ENCODE results near the gene NRCAM. TPM values are rescaled to one million over a fixed set of nuclear protein-coding genes. Genes with fewer than 3 reads are reported as not detected.

Gene NRCAM
- total and polyA plus RNA-seq, 12 donors = 0.08 to 1.3 (median 0.38) TPM

DNA sequence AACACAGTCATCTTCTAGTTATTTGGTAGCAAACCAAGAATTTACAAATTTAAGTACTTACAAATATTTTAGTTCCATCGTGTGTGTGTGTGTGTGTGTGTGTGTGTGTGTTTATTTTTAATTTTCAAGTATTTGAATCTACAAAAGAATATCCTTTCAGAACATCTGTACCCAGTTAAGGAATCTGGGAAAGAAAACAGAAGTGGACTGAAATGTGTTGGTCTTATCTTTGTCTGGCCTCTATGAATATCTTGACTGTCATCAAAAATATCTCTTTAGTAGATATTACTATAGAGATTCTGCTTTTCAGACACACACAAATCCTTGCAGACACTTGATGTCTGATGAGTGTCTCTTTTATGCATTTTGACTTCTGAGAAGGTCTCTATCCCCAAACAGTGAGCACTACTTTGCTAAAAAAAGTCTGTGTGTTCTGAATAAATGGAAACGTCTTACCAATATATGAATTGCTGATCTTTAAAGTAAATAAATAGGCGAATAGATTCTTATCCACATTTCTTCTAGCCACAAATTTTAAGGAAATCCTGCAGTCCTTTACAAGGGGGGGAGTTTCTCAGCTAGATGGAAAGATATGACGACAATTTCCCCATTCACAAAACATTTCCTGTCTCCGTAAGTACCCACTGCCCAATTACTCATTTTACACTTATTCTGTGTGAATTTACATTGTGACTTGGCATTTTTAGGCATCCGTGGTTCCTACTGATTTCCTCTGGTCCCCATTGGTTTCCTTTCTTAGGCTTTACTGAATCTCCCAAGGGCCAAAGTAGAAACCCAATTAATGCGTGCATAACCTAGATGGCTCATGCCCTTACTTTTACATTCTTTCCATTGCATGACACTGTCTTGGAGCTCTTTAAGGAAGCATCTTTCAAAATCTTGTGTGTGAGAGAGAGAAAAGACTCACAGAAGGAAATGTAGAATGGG is 36.0 kb downstream of the NRCAM start:
- Histone ChIP-seq H3K4me3 (no peak overlapping the region), H3K27ac (no peak overlapping the region), H3K9me3 (no peaks in the 10 kb centered on the region), H3K36me3 (no peaks in the 10 kb centered on the region), H3K27me3 (peaks cover 0 to 41% (median 27%) of the 10 kb centered on the region in 7 donors), H3K4me1 (peaks cover 0 to 8% (median 0%) of the 10 kb centered on the region in 9 donors)
- DNase-seq (no peak), ATAC-seq (no peak)
- WGBS, 2 donors = 42 to 47% methylated on average over 7 of the region's 7 CpGs
- TF ChIP-seq, protein P1, sequence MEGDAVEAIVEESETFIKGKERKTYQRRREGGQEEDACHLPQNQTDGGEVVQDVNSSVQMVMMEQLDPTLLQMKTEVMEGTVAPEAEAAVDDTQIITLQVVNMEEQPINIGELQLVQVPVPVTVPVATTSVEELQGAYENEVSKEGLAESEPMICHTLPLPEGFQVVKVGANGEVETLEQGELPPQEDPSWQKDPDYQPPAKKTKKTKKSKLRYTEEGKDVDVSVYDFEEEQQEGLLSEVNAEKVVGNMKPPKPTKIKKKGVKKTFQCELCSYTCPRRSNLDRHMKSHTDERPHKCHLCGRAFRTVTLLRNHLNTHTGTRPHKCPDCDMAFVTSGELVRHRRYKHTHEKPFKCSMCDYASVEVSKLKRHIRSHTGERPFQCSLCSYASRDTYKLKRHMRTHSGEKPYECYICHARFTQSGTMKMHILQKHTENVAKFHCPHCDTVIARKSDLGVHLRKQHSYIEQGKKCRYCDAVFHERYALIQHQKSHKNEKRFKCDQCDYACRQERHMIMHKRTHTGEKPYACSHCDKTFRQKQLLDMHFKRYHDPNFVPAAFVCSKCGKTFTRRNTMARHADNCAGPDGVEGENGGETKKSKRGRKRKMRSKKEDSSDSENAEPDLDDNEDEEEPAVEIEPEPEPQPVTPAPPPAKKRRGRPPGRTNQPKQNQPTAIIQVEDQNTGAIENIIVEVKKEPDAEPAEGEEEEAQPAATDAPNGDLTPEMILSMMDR (IDR thresholded peaks at IDR 0.05) = no peak
- intact Hi-C loops (cut with DNase I) = no loop called here

DNA sequence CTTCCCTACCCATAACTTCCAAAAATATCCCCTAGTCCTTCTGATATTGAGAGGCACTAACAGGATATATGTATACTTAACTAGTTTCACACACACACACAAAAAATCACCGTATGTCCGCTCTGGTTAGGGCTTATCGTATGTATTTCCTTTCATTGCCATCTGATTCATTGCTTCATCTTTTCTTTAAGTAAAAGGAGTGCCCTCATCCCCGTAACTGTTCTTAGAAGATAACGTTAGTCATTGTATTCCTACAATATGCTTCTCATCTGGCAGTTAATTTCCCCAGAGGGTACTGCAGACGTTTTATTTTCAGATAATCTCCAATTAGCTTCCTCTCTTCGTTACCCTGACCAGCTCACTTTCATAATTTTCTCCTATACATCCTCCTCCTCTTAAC is 37.3 kb downstream of the NRCAM start:
- ATAC-seq (no peak), DNase-seq (no peak)
- no peak overlapping the region for H3K4me3 ChIP-seq
- peaks cover 0 to 43% (median 27%) of the 10 kb centered on the region in 7 donors for H3K27me3 ChIP-seq
- no peak overlapping the region for H3K27ac ChIP-seq
- H3K4me1 ChIP-seq = peaks cover 0 to 8% (median 0%) of the 10 kb centered on the region in 9 donors
- no peaks in the 10 kb centered on the region for H3K9me3 ChIP-seq
- TF ChIP-seq, protein P1 (IDR thresholded peaks at IDR 0.05) = no peak
- WGBS, 2 donors = 41 to 51% methylated on average over 7 of the region's 7 CpGs
- intact Hi-C loops (cut with DNase I) = no loop called here
- H3K36me3 ChIP-seq = no peaks in the 10 kb centered on the region

DNA sequence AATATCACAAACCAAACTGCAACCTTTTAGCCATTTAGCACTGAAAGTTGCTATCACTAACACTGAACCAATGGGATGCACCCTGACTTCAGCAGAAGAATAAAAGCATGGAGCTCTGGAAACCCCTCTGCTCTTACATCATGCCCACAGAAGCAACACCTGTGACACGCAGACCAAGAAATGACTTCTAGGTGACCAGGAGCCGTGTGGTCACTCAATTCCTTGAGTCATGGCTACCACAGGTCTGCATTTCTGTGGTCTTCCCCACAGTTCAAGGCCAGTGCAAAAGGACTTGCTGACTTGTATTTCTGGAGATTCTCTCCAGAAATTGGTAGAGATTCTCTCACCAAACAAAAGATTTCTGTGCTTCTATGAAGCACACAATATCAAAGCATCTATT is 38.3 kb downstream of the NRCAM start:
- no peak for DNase-seq
- TF ChIP-seq, protein P1 (IDR thresholded peaks at IDR 0.05) = no peak
- H3K4me1 ChIP-seq = peaks cover 0 to 8% (median 0%) of the 10 kb centered on the region in 9 donors
- no peaks in the 10 kb centered on the region for H3K36me3 ChIP-seq
- no peak overlapping the region for H3K4me3 ChIP-seq
- WGBS, 2 donors = 49 to 50% methylated on average over 2 of the region's 2 CpGs
- no peaks in the 10 kb centered on the region for H3K9me3 ChIP-seq
- intact Hi-C loops (cut with DNase I) = no loop called here
- peaks cover 0 to 43% (median 24%) of the 10 kb centered on the region in 7 donors for H3K27me3 ChIP-seq
- no peak overlapping the region for H3K27ac ChIP-seq
- no peak for ATAC-seq

DNA sequence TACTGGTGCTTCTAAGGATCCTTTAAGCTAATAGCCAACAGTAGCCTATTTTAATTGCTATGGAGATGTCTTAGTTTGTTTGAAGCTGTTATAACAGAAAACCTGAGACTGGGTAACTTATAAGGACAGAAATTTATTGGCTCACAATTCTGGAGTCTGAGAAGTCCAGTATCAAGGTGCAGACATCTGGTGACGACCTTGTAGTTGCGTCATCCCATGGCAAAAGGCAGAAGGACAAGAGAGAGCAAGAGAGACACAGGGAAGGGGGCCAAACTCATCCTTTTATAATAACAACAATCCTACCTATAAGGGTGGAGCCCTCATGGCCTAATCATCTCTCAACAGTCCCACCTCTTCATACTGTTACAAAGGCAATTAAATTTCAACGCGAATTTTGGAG is 39.1 kb downstream of the NRCAM start:
- Histone ChIP-seq H3K27ac (no peak overlapping the region), H3K9me3 (no peaks in the 10 kb centered on the region), H3K4me1 (peaks cover 0 to 8% (median 0%) of the 10 kb centered on the region in 9 donors), H3K36me3 (no peaks in the 10 kb centered on the region), H3K4me3 (no peak overlapping the region), H3K27me3 (peaks cover 0 to 40% (median 17%) of the 10 kb centered on the region in 7 donors)
- 92 to 95% methylated on average over 4 of the region's 4 CpGs for WGBS, 2 donors
- intact Hi-C loops (cut with DNase I) = no loop called here
- DNase-seq (no peak), ATAC-seq (no peak)
- TF ChIP-seq, protein P1 (IDR thresholded peaks at IDR 0.05) = no peak
